Kasumi-1 (cell line): ENCODE measurements around the gene EED.
"Not testable (repeated sequence)": the region's sequence is repeated elsewhere in the genome, so short reads cannot be mapped to it uniquely, and the experiment has no call there.

Experiments used
- DNase-seq, 2 experiments: peaks; one replicate each; lab custom pipeline; 2025; lab: John Stamatoyannopoulos, UW

The EED gene

GRCh38 chr11:86249307-86250098 is 5.0 kb downstream of the EED start:
- no peak for DNase-seq

DNA sequence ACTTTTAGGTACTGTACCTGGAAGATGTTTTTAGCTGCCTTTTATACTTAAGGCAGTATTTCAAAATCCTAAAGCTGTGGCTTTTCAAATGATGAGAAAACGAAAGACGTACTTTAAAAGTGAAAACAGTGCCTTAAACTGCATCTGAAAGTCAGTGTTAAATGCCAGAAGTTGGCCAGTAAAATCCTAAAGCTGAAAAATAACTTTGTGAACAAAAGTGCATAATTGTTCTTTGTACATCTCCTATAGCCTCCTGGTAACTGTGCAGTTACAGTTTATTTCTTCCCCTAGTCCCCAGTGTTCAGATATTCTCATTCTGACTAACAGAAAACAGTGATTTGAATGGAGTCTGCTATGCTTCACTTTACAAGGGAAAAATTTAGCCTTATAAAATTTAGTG is 6.8 kb downstream of the EED start:
- DNase-seq, result no peak

DNA sequence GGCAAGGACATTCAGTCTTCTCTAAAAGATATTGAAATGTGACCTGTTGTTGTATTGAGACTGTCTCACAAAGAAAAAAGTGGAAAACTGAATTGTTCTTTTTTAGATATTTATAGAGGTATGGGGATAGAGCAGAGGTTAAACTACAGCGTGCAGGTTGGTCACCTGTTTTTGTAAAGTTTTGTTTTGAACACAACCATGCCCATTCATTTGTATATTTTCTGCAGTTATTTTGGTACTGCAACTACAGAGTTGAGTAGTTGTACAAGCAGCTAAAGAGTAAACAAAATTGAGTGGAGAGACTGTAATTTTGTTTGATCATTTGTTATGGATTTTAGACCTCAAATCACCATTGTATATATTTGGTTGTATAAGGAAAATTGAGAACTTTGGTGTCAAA is 11.3 kb downstream of the EED start:
- DNase-seq, result no peak

GRCh38 chr11:86256608-86257007 is 12.1 kb downstream of the EED start:
- no peak for DNase-seq

DNA sequence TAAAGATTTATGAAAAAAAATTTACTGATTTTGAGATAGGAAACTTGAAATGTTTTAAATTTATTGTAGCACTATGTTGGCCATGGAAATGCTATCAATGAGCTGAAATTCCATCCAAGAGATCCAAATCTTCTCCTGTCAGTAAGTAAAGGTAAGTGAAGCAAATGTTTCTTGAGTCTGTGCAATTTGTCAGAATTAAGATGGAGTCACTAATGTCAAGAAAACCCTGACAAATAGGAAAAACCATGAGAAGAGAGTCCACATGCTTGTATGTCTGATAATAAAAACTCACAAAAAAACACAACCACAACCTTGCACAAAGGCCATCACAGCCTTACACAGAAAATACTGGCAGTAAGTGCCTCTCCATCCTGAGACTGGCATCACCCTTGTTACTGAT is 12.9 kb downstream of the EED start:
- DNase-seq, result no peak

- no peak for DNase-seq
Measured at GRCh38 chr11:86259730-86260129, 15.2 kb downstream of the EED start.

DNA sequence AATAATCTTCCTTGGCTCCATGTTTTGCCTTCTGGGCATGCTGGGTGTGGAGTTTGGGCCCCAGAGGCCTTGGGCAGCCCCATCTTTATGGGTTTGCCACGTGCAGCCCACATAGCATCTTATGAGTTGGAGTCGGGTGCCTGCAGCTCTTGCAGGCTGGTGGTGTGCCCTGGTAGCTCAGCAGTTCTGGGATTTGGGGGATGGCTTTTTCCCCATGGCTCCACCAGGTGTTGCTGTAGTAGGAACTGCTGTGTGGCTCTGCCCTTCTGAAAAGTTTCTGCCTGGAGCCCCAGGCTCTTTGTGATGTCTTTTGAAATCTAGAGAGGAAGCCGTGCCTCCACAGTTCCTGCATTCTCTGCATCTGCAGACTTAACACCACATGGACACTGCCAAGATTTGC is 16.8 kb downstream of the EED start:
- no peak for DNase-seq

- no peak for DNase-seq
Measured at GRCh38 chr11:86262387-86262786, 17.8 kb downstream of the EED start.

GRCh38 chr11:86264649-86265048 is 20.1 kb downstream of the EED start:
- DNase-seq, result no peak

GRCh38 chr11:86265194-86265593 is 20.6 kb downstream of the EED start:
- DNase-seq, result no peak

GRCh38 chr11:86269645-86270044 is 25.1 kb downstream of the EED start:
- DNase-seq, result no peak

- DNase-seq, result no peak
Measured at GRCh38 chr11:86274503-86274902, 29.9 kb downstream of the EED start.

DNA sequence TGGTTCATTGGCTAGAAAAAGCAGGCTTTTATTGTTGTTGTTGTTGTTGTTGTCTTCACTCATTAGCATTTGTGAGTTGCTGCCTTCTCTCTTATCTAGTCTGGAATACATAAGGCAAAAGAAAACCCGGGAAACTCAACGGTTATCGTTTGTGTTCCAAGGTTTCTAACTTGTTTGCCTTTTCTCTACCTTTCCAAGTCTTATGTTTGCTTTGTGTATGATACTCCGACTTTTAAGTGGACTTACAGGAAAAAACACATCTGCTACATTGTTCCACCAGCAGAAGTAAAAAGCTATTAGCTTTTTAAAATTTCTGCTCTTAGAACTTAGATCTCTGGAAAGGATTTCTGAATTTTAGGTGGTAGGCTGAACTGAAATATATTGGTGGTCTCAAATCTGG is 30.4 kb downstream of the EED start:
- DNase-seq, result no peak

GRCh38 chr11:86275493-86276370 is 31.2 kb downstream of the EED start:
- DNase-seq, result peak in 1 of 2 experiments; percentile 10

GRCh38 chr11:86277741-86278140 is 33.2 kb downstream of the EED start:
- DNase-seq, result no peak

DNA sequence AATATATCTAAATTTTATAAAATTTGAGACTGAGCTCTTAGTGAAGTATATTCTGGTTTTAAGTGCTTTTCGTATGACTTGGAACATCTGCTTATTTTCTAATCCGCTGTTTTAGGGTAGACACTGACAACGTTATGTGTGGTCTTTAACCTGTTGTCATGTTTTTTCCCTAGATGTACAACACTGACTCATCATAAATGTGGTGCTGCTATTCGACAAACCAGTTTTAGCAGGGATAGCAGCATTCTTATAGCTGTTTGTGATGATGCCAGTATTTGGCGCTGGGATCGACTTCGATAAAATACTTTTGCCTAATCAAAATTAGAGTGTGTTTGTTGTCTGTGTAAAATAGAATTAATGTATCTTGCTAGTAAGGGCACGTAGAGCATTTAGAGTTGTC is 33.7 kb downstream of the EED start:
- DNase-seq, result no peak

- no peak for DNase-seq
Measured at GRCh38 chr11:86279747-86280146, 35.2 kb downstream of the EED start.

DNA sequence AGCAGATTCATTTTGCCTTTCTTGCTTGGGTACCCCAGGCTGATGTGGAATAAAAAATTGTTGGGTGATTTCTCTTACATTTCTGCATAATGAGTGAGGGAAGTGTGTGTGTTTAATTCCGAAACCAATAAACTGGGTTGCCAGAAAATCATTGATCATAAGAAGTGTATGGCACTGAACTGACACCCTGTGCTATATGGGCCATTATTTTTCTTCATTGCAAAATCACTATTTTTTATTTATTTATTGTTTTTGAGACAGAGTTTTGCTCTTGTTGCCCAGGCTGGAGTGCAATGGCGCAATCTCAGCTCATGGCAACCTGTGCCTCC is 42.9 kb downstream of the EED start:
- DNase-seq, result no peak

- DNase-seq, result no peak
Measured at GRCh38 chr11:86288776-86289507, 44.4 kb downstream of the EED start.

DNA sequence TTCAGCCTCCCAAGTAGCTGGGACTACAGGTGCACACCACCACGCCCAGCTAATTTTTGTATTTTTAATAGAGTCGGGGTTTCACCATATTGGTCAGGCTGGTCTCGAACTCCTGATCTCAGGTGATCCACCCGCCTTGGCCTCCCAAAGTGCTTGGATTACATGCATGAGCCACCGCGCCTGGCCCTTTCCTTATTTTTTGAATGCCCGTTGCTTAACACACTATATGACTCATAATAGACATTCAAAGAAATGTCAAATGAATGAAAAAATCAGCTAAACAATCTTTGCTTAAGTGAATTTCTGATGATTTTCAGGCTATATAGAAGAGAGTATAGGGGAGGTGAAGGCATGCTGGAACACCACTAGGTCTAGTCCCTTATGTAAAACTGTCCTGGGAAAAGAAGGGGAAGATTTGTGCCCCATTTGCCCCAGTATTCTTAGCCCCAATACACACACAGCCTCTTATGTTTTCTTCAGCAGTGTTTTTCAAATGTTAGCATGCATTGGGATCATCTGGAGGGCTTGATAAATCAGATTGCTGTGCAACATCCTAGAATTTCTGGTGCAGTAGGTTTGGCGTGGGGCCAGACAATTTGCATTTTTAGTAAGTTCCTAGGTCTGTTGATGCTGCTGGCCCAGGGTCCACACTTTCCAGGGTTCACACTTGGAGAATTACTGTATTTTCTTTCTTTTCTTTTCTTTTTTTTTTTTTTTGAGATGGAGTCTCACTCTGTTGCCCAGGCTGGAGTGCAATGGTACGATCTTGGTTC is 45.1 kb downstream of the EED start:
- not testable (repeated sequence) for DNase-seq

GRCh38 chr11:86291466-86292262 is 47.1 kb downstream of the EED start:
- DNase-seq, result peak; percentile 49 to 62
